Keratinocyte (primary cell): ENCODE measurements around the gene DET1. TPM values are rescaled to one million over a fixed set of nuclear protein-coding genes. Genes with fewer than 3 reads are reported as not detected.
"Not testable (repeated sequence)": the region's sequence is repeated elsewhere in the genome, so short reads cannot be mapped to it uniquely, and the experiment has no call there.

Source experiments
- DNase-seq: peaks from one replicate; pipeline ENCODE4 v3.0.0-alpha.2; 2011; ENCODE audit warnings: low read depth, missing footprints, low spot score
- FAIRE-seq: peaks from 2 replicates; lab custom pipeline; 2011; peaks lifted over from hg19 to GRCh38; lab: Jason Lieb, UNC
- H2AFZ ChIP-seq: 2 replicates; pipeline ENCODE4 v1.6.0; 2012; ENCODE audit warnings: low read length, control low read depth, inconsistent platforms; ENCODE audit not compliant: control insufficient read depth
- H3K27ac ChIP-seq: 2 replicates; pipeline ENCODE4 v1.5.1; 2011; ENCODE audit warnings: low read length; ENCODE audit not compliant: control insufficient read depth, insufficient read depth
- H3K27me3 ChIP-seq: 3 replicates; pipeline ENCODE4 v1.6.0; 2011; ENCODE audit warnings: low read length; ENCODE audit not compliant: control insufficient read depth, insufficient read depth; ENCODE audit errors: extremely low read depth
- H3K36me3 ChIP-seq, 2 experiments: 2 replicates in 1 of 2; 3 replicates in 1 of 2; pipeline ENCODE4 v1.5.1; 2011; ENCODE audit warnings: low read length in 2 of 2, mild to moderate bottlenecking in 1 of 2; ENCODE audit not compliant: control insufficient read depth in 2 of 2, insufficient read depth in 2 of 2; ENCODE audit errors: extremely low read depth in 1 of 2
- H3K4me1 ChIP-seq: 3 replicates; pipeline ENCODE4 v1.5.1; 2011; ENCODE audit warnings: low read length; ENCODE audit not compliant: control insufficient read depth, insufficient read depth; ENCODE audit errors: extremely low read depth
- H3K4me2 ChIP-seq: 3 replicates; pipeline ENCODE4 v1.6.0; 2011; ENCODE audit warnings: low read depth, low read length; ENCODE audit not compliant: control insufficient read depth, insufficient read depth; ENCODE audit errors: extremely low read depth
- H3K4me3 ChIP-seq, 3 experiments: fragments of 200-600 bp in 1 of 3; sonication (generic) in 1 of 3; 2 replicates in 2 of 3; 3 replicates in 1 of 3; pipeline ENCODE4 v1.5.1; 2011 to 2016; ENCODE audit warnings: low read length in 3 of 3, mild to moderate bottlenecking in 3 of 3, control low read depth in 2 of 3, inconsistent platforms in 1 of 3, low read depth in 1 of 3, mixed read lengths in 1 of 3, mixed run types in 1 of 3, moderate library complexity in 1 of 3; ENCODE audit not compliant: control insufficient read depth in 2 of 3, insufficient read depth in 2 of 3; ENCODE audit errors: extremely low read depth in 1 of 3
- H3K79me2 ChIP-seq: 2 replicates; pipeline ENCODE4 v1.6.0; 2012; ENCODE audit warnings: low read length; ENCODE audit not compliant: control insufficient read depth, insufficient read depth
- H3K9ac ChIP-seq: 3 replicates; pipeline ENCODE4 v1.6.0; 2011; ENCODE audit warnings: low read length; ENCODE audit not compliant: control insufficient read depth, insufficient read depth; ENCODE audit errors: extremely low read depth
- H3K9me1 ChIP-seq: 3 replicates; pipeline ENCODE4 v1.6.0; 2011; ENCODE audit warnings: low read length; ENCODE audit not compliant: control insufficient read depth, insufficient read depth; ENCODE audit errors: extremely low read depth
- H3K9me3 ChIP-seq: 2 replicates; pipeline ENCODE4 v1.5.1; 2012; ENCODE audit warnings: low read depth, low read length; ENCODE audit not compliant: control insufficient read depth
- H4K20me1 ChIP-seq: 3 replicates; pipeline ENCODE4 v1.6.0; 2011; ENCODE audit warnings: low read length; ENCODE audit not compliant: control insufficient read depth, insufficient read depth; ENCODE audit errors: extremely low read depth
- CTCF ChIP-seq, 3 experiments: IDR thresholded peaks in 1 of 3; conservative IDR thresholded peaks in 1 of 3; optimal IDR thresholded peaks in 1 of 3; 2 replicates in 2 of 3; 3 replicates in 1 of 3; pipeline versions ENCODE3 to v1.5.1; 2011; ENCODE audit warnings: low read length in 3 of 3, mild to moderate bottlenecking in 3 of 3, moderate library complexity in 2 of 3, control low read depth in 1 of 3, inconsistent platforms in 1 of 3; ENCODE audit not compliant: insufficient read depth in 2 of 3; ENCODE audit errors: extremely low read depth in 1 of 3
- EZH2 ChIP-seq: IDR thresholded peaks from one replicate; pipeline ENCODE4 v1.6.1; 2012; ENCODE audit warnings: inconsistent platforms, mild to moderate bottlenecking, low read length, moderate library complexity
- dilution Hi-C: fragments of 300-500 bp; cut with MboI; formaldehyde crosslinking; loops from one replicate; pipeline ENCODE4 v1.7.0; 2020; ENCODE audit warnings: low sequenced_read_pairs; ENCODE audit not compliant: extremely low pct_ligation_motif_present
- polyA plus RNA-seq, 5 experiments: library from polyadenylated mRNA; depleted of rRNA in 3 of 5; stranded (reverse) in 3 of 5; stranded (forward) in 1 of 5; unstranded in 1 of 5; fragments of >200 nt; gene quantifications; 1 replicate in 1 of 5; 2 replicates in 3 of 5; 3 replicates in 1 of 5; pipeline versions ENCODE4 v1.2.1 to v1.2.3, GENCODE V29; 2011 to 2012; ENCODE audit warnings: missing spikeins in 2 of 5, low read depth in 1 of 5, low replicate concordance in 1 of 5

Gene DET1
- polyA plus RNA-seq, 1 donor (not counting 4 experiments of a cell fraction or from before 2014, with no cell fraction given), result 1.1 TPM

GRCh38 chr15:88542342-88542733, 4.1 kb downstream of the DET1 start:
- TF ChIP-seq EZH2, result no peak
- TF ChIP-seq CTCF (optimal IDR thresholded peaks at IDR 0.05 in 1 of 3, IDR thresholded peaks at IDR 0.05 in 1 of 3, conservative IDR thresholded peaks at IDR 0.05 in 1 of 3; ENCODE audit: extremely low read depth in 1 of 3, insufficient read depth in 2 of 3, low read length in 3 of 3), result no peak
- no peak for DNase-seq
- H3K9ac ChIP-seq, result no peak overlapping the region
- no peak for FAIRE-seq
- H3K27ac ChIP-seq, result no peak overlapping the region
- no peaks in the 10 kb centered on the region for H3K9me1 ChIP-seq
- no peak overlapping the region for H2AFZ ChIP-seq
- no peaks in the 10 kb centered on the region for H3K4me1 ChIP-seq
- H4K20me1 ChIP-seq, result no peaks in the 10 kb centered on the region
- H3K79me2 ChIP-seq, result no peaks in the 10 kb centered on the region
- H3K4me3 ChIP-seq, result no peak overlapping the region
- no peaks in the 10 kb centered on the region for H3K9me3 ChIP-seq
- dilution Hi-C loops, result no loop called here
- H3K36me3 ChIP-seq, result no peaks in the 10 kb centered on the region
- H3K27me3 ChIP-seq, result no peaks in the 10 kb centered on the region
- no peak overlapping the region for H3K4me2 ChIP-seq

- FAIRE-seq, result no peak
- no peaks in the 10 kb centered on the region for H3K27me3 ChIP-seq
- no peak overlapping the region for H3K27ac ChIP-seq
- no peaks in the 10 kb centered on the region for H3K9me3 ChIP-seq
- no peak overlapping the region for H3K9ac ChIP-seq
- dilution Hi-C loops, result no loop called here
- H2AFZ ChIP-seq, result no peak overlapping the region
- DNase-seq, result no peak
- H3K4me3 ChIP-seq, result no peak overlapping the region
- H3K9me1 ChIP-seq, result no peaks in the 10 kb centered on the region
- H3K79me2 ChIP-seq, result no peaks in the 10 kb centered on the region
- no peaks in the 10 kb centered on the region for H4K20me1 ChIP-seq
- TF ChIP-seq EZH2 (no peak), CTCF (optimal IDR thresholded peaks at IDR 0.05 in 1 of 3, IDR thresholded peaks at IDR 0.05 in 1 of 3, conservative IDR thresholded peaks at IDR 0.05 in 1 of 3; ENCODE audit: extremely low read depth in 1 of 3, insufficient read depth in 2 of 3, low read length in 3 of 3) (no peak)
- no peaks in the 10 kb centered on the region for H3K4me1 ChIP-seq
- no peaks in the 10 kb centered on the region for H3K36me3 ChIP-seq
- no peak overlapping the region for H3K4me2 ChIP-seq
These were observed 4.7 kb downstream of the DET1 start for GRCh38 chr15:88541709-88542341.

GRCh38 chr15:88541111-88541510, 5.4 kb downstream of the DET1 start:
- H3K4me3 ChIP-seq, DNase-seq, H3K9ac ChIP-seq, dilution Hi-C loops, H3K36me3 ChIP-seq, H3K4me1 ChIP-seq, FAIRE-seq, H3K4me2 ChIP-seq, H2AFZ ChIP-seq, H3K27ac ChIP-seq, H3K79me2 ChIP-seq, H4K20me1 ChIP-seq, H3K27me3 ChIP-seq, H3K9me3 ChIP-seq, H3K9me1 ChIP-seq: not testable (repeated sequence)

GRCh38 chr15:88540350-88540749, 6.1 kb downstream of the DET1 start:
- DNase-seq, H3K4me2 ChIP-seq, FAIRE-seq, H3K4me1 ChIP-seq, H3K9me3 ChIP-seq, H4K20me1 ChIP-seq, H3K27me3 ChIP-seq, H3K9ac ChIP-seq, H3K27ac ChIP-seq, H3K36me3 ChIP-seq, H3K9me1 ChIP-seq, H3K79me2 ChIP-seq, H2AFZ ChIP-seq, H3K4me3 ChIP-seq, dilution Hi-C loops: not testable (repeated sequence)
